Endodermal cell (in vitro differentiated cells): ENCODE results near the gene NUP98. TPM values are rescaled to one million over a fixed set of nuclear protein-coding genes. Genes with fewer than 3 reads are reported as not detected.

Source experiments
- DNase-seq: peaks from one replicate; pipeline ENCODE4 v3.0.0-alpha.2; 2017
- H3K27ac ChIP-seq: 2 replicates; pipeline ENCODE4 v1.5.1; 2013; ENCODE audit warnings: mild to moderate bottlenecking, low read depth, low read length, moderate library complexity
- H3K27me3 ChIP-seq: 2 replicates; pipeline ENCODE4 v1.6.1; 2013; ENCODE audit warnings: mild to moderate bottlenecking, low read length, moderate library complexity; ENCODE audit not compliant: insufficient read depth, control insufficient read depth, poor library complexity, severe bottlenecking
- H3K36me3 ChIP-seq: 2 replicates; pipeline ENCODE4 v1.7.0; 2013; ENCODE audit warnings: mild to moderate bottlenecking, low read length, moderate library complexity; ENCODE audit not compliant: control insufficient read depth, insufficient read depth
- H3K4me1 ChIP-seq: one replicate; pipeline ENCODE4 v1.7.0; 2013; ENCODE audit warnings: low read length; ENCODE audit not compliant: control insufficient read depth, insufficient read depth
- H3K4me3 ChIP-seq: 2 replicates; pipeline ENCODE4 v1.5.1; 2013; ENCODE audit warnings: mild to moderate bottlenecking, low read length, moderate library complexity
- H3K9ac ChIP-seq: 2 replicates; pipeline ENCODE4 v1.6.1; 2013; ENCODE audit warnings: mild to moderate bottlenecking, low read length, moderate library complexity; ENCODE audit not compliant: poor library complexity, severe bottlenecking; ENCODE audit errors: extremely low read depth
- H3K9me3 ChIP-seq: 2 replicates; pipeline ENCODE4 v1.6.1; 2013; ENCODE audit warnings: mild to moderate bottlenecking, low read length, moderate library complexity; ENCODE audit not compliant: control insufficient read depth
- H3K27ac Mint-ChIP-seq: 2 replicates; pipeline ENCODE4 v1.8.0; 2020; ENCODE audit warnings: mixed read lengths
- H3K27me3 Mint-ChIP-seq: 2 replicates; pipeline ENCODE4 v1.8.0; 2021; ENCODE audit warnings: mild to moderate bottlenecking, mixed read lengths; ENCODE audit not compliant: insufficient read depth
- H3K36me3 Mint-ChIP-seq: 2 replicates; pipeline ENCODE4 v1.8.0; 2020; ENCODE audit warnings: low read depth, mixed read lengths
- H3K4me1 Mint-ChIP-seq: 2 replicates; pipeline ENCODE4 v1.8.0; 2020; ENCODE audit warnings: mixed read lengths
- H3K4me3 Mint-ChIP-seq: 2 replicates; pipeline ENCODE4 v1.8.0; 2020; ENCODE audit warnings: mild to moderate bottlenecking, moderate library complexity, mixed read lengths
- H3K9me3 Mint-ChIP-seq: 2 replicates; pipeline ENCODE4 v1.8.0; 2020; ENCODE audit warnings: mild to moderate bottlenecking, mixed read lengths
- WGBS, 2 experiments: methylation state at CpG; one replicate each; pipeline versions ENCODE4 v1.1.5 to v1.1.7; 2013; ENCODE audit warnings: missing lambda C conversion rate in 2 of 2, mixed read lengths in 1 of 2; ENCODE audit not compliant: insufficient coverage in 1 of 2, insufficient read length in 1 of 2; 5-methylcytosine and 5-hydroxymethylcytosine counted together
- total RNA-seq, 2 donors: library from RNA; stranded (reverse); fragmentation: NEBNext Ultra II Directional in 1 of 2; extraction: Animal tissue kit (Norgen Biotek cat#: 25700) in 1 of 2; gene quantifications; 2 replicates in 1 of 2; 3 replicates in 1 of 2; pipeline ENCODE4 v1.2.1, GENCODE V29; 2021
- TF ChIP-seq, protein P1 (sequence below): fragments of 200-600 bp; sonication (generic); conservative IDR thresholded peaks from 2 replicates; pipeline ENCODE4 v1.5.0; 2021; ENCODE audit warnings: antibody characterized with exemption, mild to moderate bottlenecking

NUP98 gene
- total RNA-seq, 2 donors from 2014 or later, result 81.6 to 92.6 TPM

DNA sequence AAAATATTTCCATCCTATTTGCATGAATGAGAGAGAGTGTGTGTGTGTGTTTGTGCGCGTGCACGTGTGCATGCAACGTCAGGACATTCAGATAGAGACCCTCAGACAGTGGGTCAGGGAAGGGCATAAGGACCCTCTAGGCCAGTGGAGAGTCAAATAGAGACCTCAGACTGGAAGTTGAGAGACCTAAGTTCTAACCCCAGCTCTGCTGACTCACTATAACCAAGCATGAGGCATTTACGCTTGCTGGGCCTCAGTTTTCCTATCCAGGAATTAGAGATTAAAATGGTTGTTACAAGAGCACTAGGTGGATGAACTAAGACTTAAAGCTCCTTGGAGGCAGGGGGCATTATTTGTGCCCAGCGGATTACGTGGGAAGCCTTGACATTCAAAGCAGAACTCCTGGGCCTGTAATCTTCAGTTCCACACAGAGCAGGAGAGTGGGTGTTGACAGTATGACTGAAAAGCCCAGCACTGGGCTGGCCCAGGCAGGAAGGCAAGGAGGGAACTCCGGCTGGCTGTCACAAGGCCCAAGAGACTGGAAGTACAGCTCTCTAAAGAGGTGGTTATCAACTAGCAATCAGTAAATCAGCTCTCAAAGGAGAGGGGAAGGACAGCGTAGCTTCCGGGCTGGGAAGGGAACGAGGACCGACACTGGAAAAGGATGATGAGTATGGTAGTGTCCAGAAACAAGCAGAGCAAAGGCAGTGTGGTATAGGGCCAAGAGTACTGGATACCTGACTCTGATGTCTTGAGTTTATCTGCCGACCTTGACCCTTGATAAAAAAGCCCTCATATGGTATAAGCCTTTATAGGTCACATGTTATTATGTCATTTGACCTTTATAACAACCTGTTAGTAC lies 34.3 kb upstream of the NUP98 start:
- DNase-seq, result no peak
- no peak overlapping the region for H3K4me3 Mint-ChIP-seq
- Histone ChIP-seq H3K9me3 (no peaks in the 10 kb centered on the region), H3K4me1 (peaks cover 6% of the 10 kb centered on the region), H3K27me3 (no peaks in the 10 kb centered on the region), H3K27ac (no peak overlapping the region), H3K9ac (no peak overlapping the region), H3K36me3 (peaks cover 60% of the 10 kb centered on the region), H3K4me3 (no peak overlapping the region)
- H3K27me3 Mint-ChIP-seq, result no peaks in the 10 kb centered on the region
- peaks cover 21% of the 10 kb centered on the region for H3K4me1 Mint-ChIP-seq
- H3K9me3 Mint-ChIP-seq, result no peaks in the 10 kb centered on the region
- TF ChIP-seq, protein P1, sequence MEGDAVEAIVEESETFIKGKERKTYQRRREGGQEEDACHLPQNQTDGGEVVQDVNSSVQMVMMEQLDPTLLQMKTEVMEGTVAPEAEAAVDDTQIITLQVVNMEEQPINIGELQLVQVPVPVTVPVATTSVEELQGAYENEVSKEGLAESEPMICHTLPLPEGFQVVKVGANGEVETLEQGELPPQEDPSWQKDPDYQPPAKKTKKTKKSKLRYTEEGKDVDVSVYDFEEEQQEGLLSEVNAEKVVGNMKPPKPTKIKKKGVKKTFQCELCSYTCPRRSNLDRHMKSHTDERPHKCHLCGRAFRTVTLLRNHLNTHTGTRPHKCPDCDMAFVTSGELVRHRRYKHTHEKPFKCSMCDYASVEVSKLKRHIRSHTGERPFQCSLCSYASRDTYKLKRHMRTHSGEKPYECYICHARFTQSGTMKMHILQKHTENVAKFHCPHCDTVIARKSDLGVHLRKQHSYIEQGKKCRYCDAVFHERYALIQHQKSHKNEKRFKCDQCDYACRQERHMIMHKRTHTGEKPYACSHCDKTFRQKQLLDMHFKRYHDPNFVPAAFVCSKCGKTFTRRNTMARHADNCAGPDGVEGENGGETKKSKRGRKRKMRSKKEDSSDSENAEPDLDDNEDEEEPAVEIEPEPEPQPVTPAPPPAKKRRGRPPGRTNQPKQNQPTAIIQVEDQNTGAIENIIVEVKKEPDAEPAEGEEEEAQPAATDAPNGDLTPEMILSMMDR, result no peak
- no peak overlapping the region for H3K27ac Mint-ChIP-seq
- H3K36me3 Mint-ChIP-seq, result peaks cover 48% of the 10 kb centered on the region
- WGBS, 2 experiments, result 88 to 98% methylated on average over 6 to 12 of the region's 13 CpGs

DNA sequence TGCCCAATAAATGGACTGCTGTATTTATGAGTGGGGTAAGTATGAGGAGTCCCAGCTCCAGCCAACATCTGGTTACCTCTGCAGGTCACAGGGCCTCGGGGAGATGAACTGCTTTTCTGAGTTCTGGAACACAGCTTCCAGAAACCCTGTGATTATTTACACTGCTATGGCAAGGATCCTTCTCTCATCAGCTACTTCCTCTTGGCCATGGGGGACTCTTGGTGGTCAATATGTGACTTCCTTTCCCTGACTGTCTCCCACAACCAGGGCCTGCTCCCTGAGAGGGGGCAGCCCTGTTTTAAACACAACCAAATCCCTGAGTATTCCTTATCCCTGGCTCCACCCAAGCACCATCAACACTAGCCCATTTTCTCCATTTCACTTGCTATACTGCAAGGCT lies 33.4 kb upstream of the NUP98 start:
- WGBS, 2 experiments, result 88 to 96% methylated on average over 1 of the region's 1 CpG
- H3K27me3 Mint-ChIP-seq, result no peaks in the 10 kb centered on the region
- Histone ChIP-seq H3K4me3 (no peak overlapping the region), H3K36me3 (peaks cover 62% of the 10 kb centered on the region), H3K9me3 (no peaks in the 10 kb centered on the region), H3K27me3 (no peaks in the 10 kb centered on the region), H3K4me1 (peaks cover 6% of the 10 kb centered on the region), H3K27ac (no peak overlapping the region), H3K9ac (no peak overlapping the region)
- peaks cover 50% of the 10 kb centered on the region for H3K36me3 Mint-ChIP-seq
- H3K4me1 Mint-ChIP-seq, result peaks cover 20% of the 10 kb centered on the region
- DNase-seq, result no peak
- TF ChIP-seq, protein P1, result no peak
- no peak overlapping the region for H3K4me3 Mint-ChIP-seq
- H3K9me3 Mint-ChIP-seq, result no peaks in the 10 kb centered on the region
- no peak overlapping the region for H3K27ac Mint-ChIP-seq

DNA sequence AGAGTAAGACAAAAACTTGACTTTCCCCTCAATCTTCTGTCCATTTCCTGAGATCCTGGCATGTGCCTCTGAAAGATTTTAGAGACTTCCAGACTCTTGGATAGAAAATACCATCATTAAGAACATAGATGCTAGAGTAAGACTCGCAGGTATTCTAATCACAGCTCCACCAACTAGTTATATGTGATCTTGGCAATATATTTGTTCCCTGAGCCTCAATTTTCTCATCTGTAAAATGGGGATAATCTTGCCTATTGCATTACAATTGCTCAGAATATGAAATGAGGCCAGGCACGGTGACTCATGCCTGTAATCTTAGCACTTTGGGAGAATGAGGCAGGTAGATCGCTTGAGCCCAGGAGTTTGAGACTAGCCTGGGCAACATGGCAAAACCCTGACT lies 32.7 kb upstream of the NUP98 start:
- H3K36me3 ChIP-seq, result peaks cover 61% of the 10 kb centered on the region
- no peak for DNase-seq
- H3K27ac Mint-ChIP-seq, result no peak overlapping the region
- H3K4me3 ChIP-seq, result no peak overlapping the region
- H3K9me3 Mint-ChIP-seq, result no peaks in the 10 kb centered on the region
- H3K27ac ChIP-seq, result no peak overlapping the region
- H3K27me3 ChIP-seq, result no peaks in the 10 kb centered on the region
- no peak overlapping the region for H3K9ac ChIP-seq
- H3K9me3 ChIP-seq, result no peaks in the 10 kb centered on the region
- no peaks in the 10 kb centered on the region for H3K27me3 Mint-ChIP-seq
- TF ChIP-seq, protein P1, result no peak
- 92 to 98% methylated on average over 3 of the region's 3 CpGs for WGBS, 2 experiments
- no peak overlapping the region for H3K4me3 Mint-ChIP-seq
- peaks cover 47% of the 10 kb centered on the region for H3K36me3 Mint-ChIP-seq
- H3K4me1 ChIP-seq, result peaks cover 4% of the 10 kb centered on the region
- peaks cover 14% of the 10 kb centered on the region for H3K4me1 Mint-ChIP-seq
